ENCODE data around the gene ZBTB7A. TPM values are rescaled to one million over a fixed set of nuclear protein-coding genes. Genes with fewer than 3 reads are reported as not detected.

ZBTB7A gene
- total RNA-seq, 2 donors from 2014 or later: 77.1 to 87.3 TPM

GRCh38 chr19:4035018-4035566, 31.6 kb downstream of the ZBTB7A start:
- Histone ChIP-seq H3K9me3 (no peaks in the 10 kb centered on the region), H3K27ac (no peak overlapping the region), H3K4me1 (replicated peaks) (no peaks in the 10 kb centered on the region), H3K27me3 (replicated peaks; ENCODE audit: insufficient read depth) (no peaks in the 10 kb centered on the region), H3K4me3 (no peak overlapping the region), H3K36me3 (no peaks in the 10 kb centered on the region)
- no peak for DNase-seq (ENCODE audit: low spot score)
- 84% methylated on average over 19 of the region's 19 CpGs for WGBS
- intact Hi-C loops (cut with DNase I): no loop called here
- TF ChIP-seq CTCF (IDR thresholded peaks at IDR 0.05) (no peak), POLR2AphosphoS5 (IDR thresholded peaks at IDR 0.05) (no peak), POLR2A (IDR thresholded peaks at IDR 0.05) (no peak)

GRCh38 chr19:4034048-4035017, 32.4 kb downstream of the ZBTB7A start:
- 82% methylated on average over 16 of the region's 34 CpGs for WGBS
- no peaks in the 10 kb centered on the region for H3K27me3 ChIP-seq (replicated peaks; ENCODE audit: insufficient read depth)
- DNase-seq (ENCODE audit: low spot score): no peak
- H3K36me3 ChIP-seq: no peaks in the 10 kb centered on the region
- TF ChIP-seq POLR2A (IDR thresholded peaks at IDR 0.05) (no peak), CTCF (IDR thresholded peaks at IDR 0.05) (no peak), POLR2AphosphoS5 (IDR thresholded peaks at IDR 0.05) (no peak)
- no peaks in the 10 kb centered on the region for H3K9me3 ChIP-seq
- intact Hi-C loops (cut with DNase I): no loop called here
- no peak overlapping the region for H3K4me3 ChIP-seq
- no peaks in the 10 kb centered on the region for H3K4me1 ChIP-seq (replicated peaks)
- H3K27ac ChIP-seq: no peak overlapping the region

GRCh38 chr19:4033028-4033956, 33.4 kb downstream of the ZBTB7A start:
- TF ChIP-seq POLR2AphosphoS5 (IDR thresholded peaks at IDR 0.05): no peak
- no peak for TF ChIP-seq CTCF (IDR thresholded peaks at IDR 0.05)
- Histone ChIP-seq H3K27me3 (replicated peaks; ENCODE audit: insufficient read depth) (no peaks in the 10 kb centered on the region), H3K36me3 (peaks cover 0 to 6% of the 10 kb centered on the region in 2 donors), H3K4me1 (replicated peaks) (no peaks in the 10 kb centered on the region), H3K9me3 (no peaks in the 10 kb centered on the region), H3K4me3 (no peak overlapping the region), H3K27ac (no peak overlapping the region)
- no peak for DNase-seq (ENCODE audit: low spot score)
- intact Hi-C loops (cut with DNase I): no loop called here
- WGBS: 93% methylated on average over 61 of the region's 63 CpGs

GRCh38 chr19:4032436-4032835, 34.3 kb downstream of the ZBTB7A start:
- Histone ChIP-seq H3K27me3 (replicated peaks; ENCODE audit: insufficient read depth) (no peaks in the 10 kb centered on the region), H3K4me1 (replicated peaks) (no peaks in the 10 kb centered on the region), H3K9me3 (no peaks in the 10 kb centered on the region), H3K27ac (no peak overlapping the region), H3K4me3 (no peak overlapping the region), H3K36me3 (peaks cover 0 to 7% of the 10 kb centered on the region in 2 donors)
- no peak for TF ChIP-seq POLR2AphosphoS5 (IDR thresholded peaks at IDR 0.05)
- TF ChIP-seq POLR2A (IDR thresholded peaks at IDR 0.05): no peak
- no peak for TF ChIP-seq CTCF (IDR thresholded peaks at IDR 0.05)
- no peak for DNase-seq (ENCODE audit: low spot score)
- intact Hi-C loops (cut with DNase I): no loop called here
- WGBS: 64% methylated on average over 16 of the region's 16 CpGs
